NCI-H2227 (cell line): ENCODE measurements around the gene TSHZ2.

Experiments used
- DNase-seq: peaks from one replicate; lab custom pipeline; 2025; ENCODE audit not compliant: unreplicated experiment; lab: John Stamatoyannopoulos, UW

The TSHZ2 gene

GRCh38 chr20:53332022-53332837, 360.1 kb downstream of the TSHZ2 start:
- no peak for DNase-seq

- DNase-seq = no peak
These were observed 362.7 kb downstream of the TSHZ2 start for GRCh38 chr20:53334861-53335260.

- no peak for DNase-seq
These were observed 363.4 kb downstream of the TSHZ2 start for GRCh38 chr20:53335555-53335954.

- DNase-seq = no peak
These were observed 364.7 kb downstream of the TSHZ2 start for GRCh38 chr20:53336892-53337291.

- DNase-seq = no peak
These were observed 365.4 kb downstream of the TSHZ2 start for GRCh38 chr20:53337390-53338101.

GRCh38 chr20:53338716-53339115, 366.6 kb downstream of the TSHZ2 start:
- DNase-seq = no peak

- no peak for DNase-seq
These were observed 370.3 kb downstream of the TSHZ2 start for GRCh38 chr20:53342429-53342828.

- DNase-seq = no peak
These were observed 371.3 kb downstream of the TSHZ2 start for GRCh38 chr20:53343448-53343847.

- DNase-seq = no peak
These were observed 372.7 kb downstream of the TSHZ2 start for GRCh38 chr20:53344891-53345290.

- DNase-seq = no peak
These were observed 373.6 kb downstream of the TSHZ2 start for GRCh38 chr20:53345536-53346334.

- no peak for DNase-seq
These were observed 374.1 kb downstream of the TSHZ2 start for GRCh38 chr20:53346335-53346648.

GRCh38 chr20:53349730-53350129, 377.6 kb downstream of the TSHZ2 start:
- no peak for DNase-seq

- DNase-seq = no peak
These were observed 380.7 kb downstream of the TSHZ2 start for GRCh38 chr20:53352727-53353440.

GRCh38 chr20:53354314-53354713, 382.2 kb downstream of the TSHZ2 start:
- DNase-seq = no peak

GRCh38 chr20:53355790-53356189, 383.6 kb downstream of the TSHZ2 start:
- DNase-seq = no peak

GRCh38 chr20:53359425-53359824, 387.3 kb downstream of the TSHZ2 start:
- no peak for DNase-seq

- DNase-seq = no peak
These were observed 388.7 kb downstream of the TSHZ2 start for GRCh38 chr20:53360852-53361251.

GRCh38 chr20:53362736-53363135, 390.6 kb downstream of the TSHZ2 start:
- no peak for DNase-seq

- DNase-seq = no peak
These were observed 392.5 kb downstream of the TSHZ2 start for GRCh38 chr20:53364646-53365045.

- DNase-seq = no peak
These were observed 392.9 kb downstream of the TSHZ2 start for GRCh38 chr20:53365076-53365475.

GRCh38 chr20:53365539-53366075, 393.4 kb downstream of the TSHZ2 start:
- DNase-seq = no peak
